ENCODE measurements around the gene WWOX.

WWOX gene

DNA sequence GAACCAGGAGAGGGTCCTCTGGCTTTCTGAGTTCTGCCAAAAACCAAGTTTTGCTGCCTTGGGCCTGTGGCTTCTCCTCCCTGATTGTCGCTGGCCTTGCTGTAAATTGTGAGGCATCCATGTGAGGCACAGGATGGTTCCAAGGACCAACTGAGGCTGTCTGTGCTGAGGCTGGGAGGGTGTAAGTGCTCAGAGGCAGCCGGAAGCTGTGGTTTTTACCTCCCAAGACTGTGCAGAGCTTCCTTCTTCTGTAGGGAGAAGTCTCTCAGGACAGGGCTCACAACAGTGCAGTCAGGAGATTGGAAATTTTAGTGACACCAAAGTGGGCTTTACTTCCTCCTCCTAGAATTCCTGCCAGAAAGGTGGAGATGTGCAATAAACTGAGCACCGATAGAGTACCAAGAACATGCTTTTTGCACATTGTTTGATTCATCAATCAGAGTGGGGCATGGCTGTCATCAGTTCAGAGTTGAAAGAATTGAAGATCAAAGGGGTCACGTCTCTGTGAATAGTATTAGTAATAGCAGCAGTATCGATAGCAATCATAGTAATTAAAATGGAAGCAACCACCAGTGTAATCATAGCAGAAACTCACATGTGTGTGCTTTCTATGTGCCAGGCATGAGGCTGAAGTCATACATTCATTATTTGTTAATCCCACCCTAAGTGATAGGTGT lies 467.1 kb downstream of the WWOX start:
- Histone ChIP-seq H3K9ac (ENCODE audit: low read length) (no peak overlapping the region), H3K4me3 (ENCODE audit: low read length) (no peak overlapping the region), H3K4me1 (ENCODE audit: control insufficient read depth, low read depth, low read length) (no peaks in the 10 kb centered on the region), H3K27ac (ENCODE audit: low read length) (no peak overlapping the region), H3K27me3 (ENCODE audit: control insufficient read depth, insufficient read depth, low read length) (no peaks in the 10 kb centered on the region), H3K36me3 (ENCODE audit: control insufficient read depth, low read depth, low read length) (no peaks in the 10 kb centered on the region), H3K9me3 (ENCODE audit: control insufficient read depth, low read depth, low read length) (no peaks in the 10 kb centered on the region)

- H3K36me3 ChIP-seq (ENCODE audit: control insufficient read depth, low read depth, low read length), result no peaks in the 10 kb centered on the region
- H3K9ac ChIP-seq (ENCODE audit: low read length), result no peak overlapping the region
- H3K9me3 ChIP-seq (ENCODE audit: control insufficient read depth, low read depth, low read length), result no peaks in the 10 kb centered on the region
- no peaks in the 10 kb centered on the region for H3K4me1 ChIP-seq (ENCODE audit: control insufficient read depth, low read depth, low read length)
- no peaks in the 10 kb centered on the region for H3K27me3 ChIP-seq (ENCODE audit: control insufficient read depth, insufficient read depth, low read length)
- no peak overlapping the region for H3K27ac ChIP-seq (ENCODE audit: low read length)
- H3K4me3 ChIP-seq (ENCODE audit: low read length), result no peak overlapping the region
Measured at GRCh38 chr16:78570399-78571141, 471.1 kb downstream of the WWOX start.

GRCh38 chr16:78571434-78571833 lies 472.0 kb downstream of the WWOX start:
- Histone ChIP-seq H3K9me3 (ENCODE audit: control insufficient read depth, low read depth, low read length) (no peaks in the 10 kb centered on the region), H3K4me3 (ENCODE audit: low read length) (no peak overlapping the region), H3K27ac (ENCODE audit: low read length) (no peak overlapping the region), H3K36me3 (ENCODE audit: control insufficient read depth, low read depth, low read length) (no peaks in the 10 kb centered on the region), H3K4me1 (ENCODE audit: control insufficient read depth, low read depth, low read length) (no peaks in the 10 kb centered on the region), H3K9ac (ENCODE audit: low read length) (no peak overlapping the region), H3K27me3 (ENCODE audit: control insufficient read depth, insufficient read depth, low read length) (no peaks in the 10 kb centered on the region)

DNA sequence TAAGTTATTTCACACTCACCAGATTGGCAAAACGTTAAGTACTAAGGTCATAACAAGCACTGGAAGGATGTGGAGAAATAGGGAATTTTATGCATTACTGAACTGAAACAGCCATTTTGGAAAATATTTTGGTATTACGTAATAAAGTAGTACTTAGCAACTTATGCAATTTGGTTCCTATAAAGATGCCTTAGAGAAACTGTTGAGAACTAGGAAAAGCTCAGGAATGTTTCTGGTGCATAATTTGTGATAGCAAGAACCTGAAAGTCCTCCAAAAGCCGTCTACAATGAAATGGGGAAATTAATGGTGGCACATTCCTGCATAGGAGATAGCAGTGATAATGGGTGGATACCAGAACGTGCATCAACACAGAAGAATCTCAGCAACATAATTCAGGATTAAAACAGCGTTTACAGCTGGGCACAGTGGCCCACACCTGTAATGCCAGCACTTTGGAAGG lies 472.5 kb downstream of the WWOX start:
- Histone ChIP-seq H3K4me3 (ENCODE audit: low read length) (no peak overlapping the region), H3K36me3 (ENCODE audit: control insufficient read depth, low read depth, low read length) (no peaks in the 10 kb centered on the region), H3K9me3 (ENCODE audit: control insufficient read depth, low read depth, low read length) (no peaks in the 10 kb centered on the region), H3K9ac (ENCODE audit: low read length) (no peak overlapping the region), H3K27me3 (ENCODE audit: control insufficient read depth, insufficient read depth, low read length) (no peaks in the 10 kb centered on the region), H3K4me1 (ENCODE audit: control insufficient read depth, low read depth, low read length) (no peaks in the 10 kb centered on the region), H3K27ac (ENCODE audit: low read length) (no peak overlapping the region)

DNA sequence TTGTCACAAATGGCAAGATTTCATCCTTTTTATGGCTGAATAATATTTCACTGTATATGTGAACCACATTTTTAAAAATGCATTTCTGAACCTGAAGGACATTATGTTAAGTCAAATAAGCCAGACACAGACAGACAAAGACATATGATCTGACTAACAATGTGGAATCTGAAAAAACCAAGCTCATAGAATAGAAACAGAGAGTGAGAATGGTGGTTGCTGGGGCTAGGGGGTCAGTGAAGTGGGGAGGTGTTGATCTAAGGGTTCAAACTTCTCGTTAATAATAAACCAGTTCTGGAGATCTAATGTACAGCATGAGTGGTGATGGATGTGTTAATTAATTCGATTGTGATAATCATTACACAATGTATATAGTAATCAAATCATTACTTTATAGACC lies 475.1 kb downstream of the WWOX start:
- no peaks in the 10 kb centered on the region for H3K27me3 ChIP-seq (ENCODE audit: control insufficient read depth, insufficient read depth, low read length)
- no peak overlapping the region for H3K9ac ChIP-seq (ENCODE audit: low read length)
- H3K36me3 ChIP-seq (ENCODE audit: control insufficient read depth, low read depth, low read length), result no peaks in the 10 kb centered on the region
- no peaks in the 10 kb centered on the region for H3K9me3 ChIP-seq (ENCODE audit: control insufficient read depth, low read depth, low read length)
- no peak overlapping the region for H3K4me3 ChIP-seq (ENCODE audit: low read length)
- no peak overlapping the region for H3K27ac ChIP-seq (ENCODE audit: low read length)
- no peaks in the 10 kb centered on the region for H3K4me1 ChIP-seq (ENCODE audit: control insufficient read depth, low read depth, low read length)

DNA sequence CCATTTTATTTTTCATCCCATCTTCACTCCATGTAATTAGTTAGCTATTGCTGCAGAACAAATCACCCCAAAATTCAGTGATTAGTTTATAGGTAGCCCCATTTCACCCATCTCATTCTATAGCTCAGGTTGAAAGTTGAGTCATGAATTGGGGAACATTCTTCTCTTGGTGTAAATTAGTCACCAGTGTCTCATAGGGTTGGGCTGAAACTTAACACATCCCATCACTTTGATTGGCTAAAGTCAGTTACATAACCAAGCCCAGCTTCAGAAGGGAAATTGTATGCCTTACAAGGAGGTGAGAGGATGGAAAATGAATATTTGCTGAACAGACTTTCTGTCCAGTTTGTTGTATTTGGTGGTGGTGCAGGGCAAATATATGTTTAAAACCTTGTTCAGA lies 477.5 kb downstream of the WWOX start:
- no peak overlapping the region for H3K27ac ChIP-seq (ENCODE audit: low read length)
- no peaks in the 10 kb centered on the region for H3K27me3 ChIP-seq (ENCODE audit: control insufficient read depth, insufficient read depth, low read length)
- no peaks in the 10 kb centered on the region for H3K9me3 ChIP-seq (ENCODE audit: control insufficient read depth, low read depth, low read length)
- no peaks in the 10 kb centered on the region for H3K36me3 ChIP-seq (ENCODE audit: control insufficient read depth, low read depth, low read length)
- H3K9ac ChIP-seq (ENCODE audit: low read length), result no peak overlapping the region
- H3K4me3 ChIP-seq (ENCODE audit: low read length), result no peak overlapping the region
- H3K4me1 ChIP-seq (ENCODE audit: control insufficient read depth, low read depth, low read length), result no peaks in the 10 kb centered on the region

GRCh38 chr16:78577630-78578029 lies 478.2 kb downstream of the WWOX start:
- no peaks in the 10 kb centered on the region for H3K36me3 ChIP-seq (ENCODE audit: control insufficient read depth, low read depth, low read length)
- H3K9me3 ChIP-seq (ENCODE audit: control insufficient read depth, low read depth, low read length), result no peaks in the 10 kb centered on the region
- H3K9ac ChIP-seq (ENCODE audit: low read length), result no peak overlapping the region
- H3K4me3 ChIP-seq (ENCODE audit: low read length), result no peak overlapping the region
- peaks cover 2% of the 10 kb centered on the region for H3K4me1 ChIP-seq (ENCODE audit: control insufficient read depth, low read depth, low read length)
- H3K27me3 ChIP-seq (ENCODE audit: control insufficient read depth, insufficient read depth, low read length), result no peaks in the 10 kb centered on the region
- H3K27ac ChIP-seq (ENCODE audit: low read length), result no peak overlapping the region

GRCh38 chr16:78579020-78579419 lies 479.6 kb downstream of the WWOX start:
- no peak overlapping the region for H3K9ac ChIP-seq (ENCODE audit: low read length)
- no peak overlapping the region for H3K4me3 ChIP-seq (ENCODE audit: low read length)
- no peaks in the 10 kb centered on the region for H3K27me3 ChIP-seq (ENCODE audit: control insufficient read depth, insufficient read depth, low read length)
- no peaks in the 10 kb centered on the region for H3K9me3 ChIP-seq (ENCODE audit: control insufficient read depth, low read depth, low read length)
- H3K27ac ChIP-seq (ENCODE audit: low read length), result no peak overlapping the region
- no peaks in the 10 kb centered on the region for H3K36me3 ChIP-seq (ENCODE audit: control insufficient read depth, low read depth, low read length)
- H3K4me1 ChIP-seq (ENCODE audit: control insufficient read depth, low read depth, low read length), result peaks cover 5% of the 10 kb centered on the region

DNA sequence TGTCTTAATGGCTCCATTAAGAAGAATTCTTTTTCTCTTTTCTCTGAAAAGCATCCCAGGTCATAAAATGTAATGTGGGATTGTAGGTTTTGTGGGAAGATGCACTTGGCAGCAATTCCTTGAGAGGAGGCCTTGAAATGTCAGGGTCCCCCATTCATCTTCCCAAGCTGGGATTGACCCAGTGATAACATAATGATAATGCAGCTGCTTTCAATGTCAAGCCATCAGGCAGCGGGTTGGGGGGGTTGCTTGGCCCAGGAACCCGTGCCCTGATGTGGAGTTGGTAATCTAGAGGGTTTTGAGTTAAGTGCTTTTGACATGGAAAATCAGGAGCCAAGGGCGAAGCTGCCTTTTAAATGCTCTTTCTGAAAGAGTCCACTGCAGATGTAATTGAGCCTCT lies 484.0 kb downstream of the WWOX start:
- Histone ChIP-seq H3K27me3 (ENCODE audit: control insufficient read depth, insufficient read depth, low read length) (no peaks in the 10 kb centered on the region), H3K9me3 (ENCODE audit: control insufficient read depth, low read depth, low read length) (no peaks in the 10 kb centered on the region), H3K9ac (ENCODE audit: low read length) (no peak overlapping the region), H3K4me3 (ENCODE audit: low read length) (no peak overlapping the region), H3K4me1 (ENCODE audit: control insufficient read depth, low read depth, low read length) (peaks cover 9% of the 10 kb centered on the region), H3K36me3 (ENCODE audit: control insufficient read depth, low read depth, low read length) (no peaks in the 10 kb centered on the region), H3K27ac (ENCODE audit: low read length) (no peak overlapping the region)

GRCh38 chr16:78584213-78584860 lies 484.9 kb downstream of the WWOX start:
- H3K9ac ChIP-seq (ENCODE audit: low read length), result no peak overlapping the region
- no peaks in the 10 kb centered on the region for H3K9me3 ChIP-seq (ENCODE audit: control insufficient read depth, low read depth, low read length)
- no peaks in the 10 kb centered on the region for H3K27me3 ChIP-seq (ENCODE audit: control insufficient read depth, insufficient read depth, low read length)
- H3K4me3 ChIP-seq (ENCODE audit: low read length), result no peak overlapping the region
- peaks cover 9% of the 10 kb centered on the region for H3K4me1 ChIP-seq (ENCODE audit: control insufficient read depth, low read depth, low read length)
- H3K27ac ChIP-seq (ENCODE audit: low read length), result no peak overlapping the region
- H3K36me3 ChIP-seq (ENCODE audit: control insufficient read depth, low read depth, low read length), result no peaks in the 10 kb centered on the region

GRCh38 chr16:78584991-78585390 lies 485.5 kb downstream of the WWOX start:
- Histone ChIP-seq H3K36me3 (ENCODE audit: control insufficient read depth, low read depth, low read length) (no peaks in the 10 kb centered on the region), H3K4me1 (ENCODE audit: control insufficient read depth, low read depth, low read length) (peaks cover 9% of the 10 kb centered on the region), H3K9ac (ENCODE audit: low read length) (no peak overlapping the region), H3K27me3 (ENCODE audit: control insufficient read depth, insufficient read depth, low read length) (no peaks in the 10 kb centered on the region), H3K9me3 (ENCODE audit: control insufficient read depth, low read depth, low read length) (no peaks in the 10 kb centered on the region), H3K4me3 (ENCODE audit: low read length) (no peak overlapping the region), H3K27ac (ENCODE audit: low read length) (no peak overlapping the region)

Measured in iPS-18a (cell line).